CD4-positive, alpha-beta T cell treated with Interleukin-21 for 1 hour (primary cell): Measurements from ENCODE around the gene HMX3.

Source experiments
- DNase-seq: peaks from one replicate; pipeline ENCODE4 v3.0.0-alpha.2; 2020

The HMX3 gene

GRCh38 chr10:123134915-123135414 is 805 bp upstream of the HMX3 start:
- DNase-seq = no peak

GRCh38 chr10:123136221-123136805 is 543 bp downstream of the HMX3 start:
- no peak for DNase-seq

GRCh38 chr10:123136806-123137642 is 1.3 kb downstream of the HMX3 start:
- no peak for DNase-seq

GRCh38 chr10:123139165-123139520 is 3.4 kb downstream of the HMX3 start:
- DNase-seq = no peak

- no peak for DNase-seq
Observed at GRCh38 chr10:123139521-123140163, 3.9 kb downstream of the HMX3 start.

- no peak for DNase-seq
Observed at GRCh38 chr10:123140164-123140982, 4.6 kb downstream of the HMX3 start.

- DNase-seq = no peak
Observed at GRCh38 chr10:123140983-123141390, 5.2 kb downstream of the HMX3 start.

- DNase-seq = no peak
Observed at GRCh38 chr10:123141791-123142700, 6.3 kb downstream of the HMX3 start.

- no peak for DNase-seq
Observed at GRCh38 chr10:123142701-123143161, 7.0 kb downstream of the HMX3 start.

- no peak for DNase-seq
Observed at GRCh38 chr10:123143162-123143824, 7.5 kb downstream of the HMX3 start.

GRCh38 chr10:123143825-123144168 is 8.0 kb downstream of the HMX3 start:
- DNase-seq = no peak

- no peak for DNase-seq
Observed at GRCh38 chr10:123144697-123145541, 9.1 kb downstream of the HMX3 start.

- DNase-seq = no peak
Observed at GRCh38 chr10:123145542-123146012, 9.8 kb downstream of the HMX3 start.

GRCh38 chr10:123146013-123146893 is 10.5 kb downstream of the HMX3 start:
- DNase-seq = no peak

- DNase-seq = no peak
Observed at GRCh38 chr10:123146894-123147634, 11.3 kb downstream of the HMX3 start.

- DNase-seq = no peak
Observed at GRCh38 chr10:123147635-123148413, 12.1 kb downstream of the HMX3 start, which contains the start of gene HMX2. Gene HMX2, plus strand, starts transcription at chr10:123148136. Its CDS starts 243 bp downstream, at chr10:123148379.

GRCh38 chr10:123148414-123149161 is 12.8 kb downstream of the HMX3 start:
- no peak for DNase-seq
